ENCODE data around the gene THSD7B.

- TF ChIP-seq CTCF (conservative IDR thresholded peaks at IDR 0.05; ENCODE audit: low read length) (no peak), EZH2phosphoT487 (IDR thresholded peaks at IDR 0.05; ENCODE audit: borderline replicate concordance) (no peak)
Measured at GRCh38 chr2:137000811-137001210, 235.5 kb downstream of the THSD7B start.

Measured in Loucy (cell line).